ENCODE measurements around the gene SLC25A51. TPM values are rescaled to one million over a fixed set of nuclear protein-coding genes. Genes with fewer than 3 reads are reported as not detected.

Gene SLC25A51
- total and polyA plus RNA-seq, 2 experiments from 2014 or later, result 10.4 to 29.2 TPM

DNA sequence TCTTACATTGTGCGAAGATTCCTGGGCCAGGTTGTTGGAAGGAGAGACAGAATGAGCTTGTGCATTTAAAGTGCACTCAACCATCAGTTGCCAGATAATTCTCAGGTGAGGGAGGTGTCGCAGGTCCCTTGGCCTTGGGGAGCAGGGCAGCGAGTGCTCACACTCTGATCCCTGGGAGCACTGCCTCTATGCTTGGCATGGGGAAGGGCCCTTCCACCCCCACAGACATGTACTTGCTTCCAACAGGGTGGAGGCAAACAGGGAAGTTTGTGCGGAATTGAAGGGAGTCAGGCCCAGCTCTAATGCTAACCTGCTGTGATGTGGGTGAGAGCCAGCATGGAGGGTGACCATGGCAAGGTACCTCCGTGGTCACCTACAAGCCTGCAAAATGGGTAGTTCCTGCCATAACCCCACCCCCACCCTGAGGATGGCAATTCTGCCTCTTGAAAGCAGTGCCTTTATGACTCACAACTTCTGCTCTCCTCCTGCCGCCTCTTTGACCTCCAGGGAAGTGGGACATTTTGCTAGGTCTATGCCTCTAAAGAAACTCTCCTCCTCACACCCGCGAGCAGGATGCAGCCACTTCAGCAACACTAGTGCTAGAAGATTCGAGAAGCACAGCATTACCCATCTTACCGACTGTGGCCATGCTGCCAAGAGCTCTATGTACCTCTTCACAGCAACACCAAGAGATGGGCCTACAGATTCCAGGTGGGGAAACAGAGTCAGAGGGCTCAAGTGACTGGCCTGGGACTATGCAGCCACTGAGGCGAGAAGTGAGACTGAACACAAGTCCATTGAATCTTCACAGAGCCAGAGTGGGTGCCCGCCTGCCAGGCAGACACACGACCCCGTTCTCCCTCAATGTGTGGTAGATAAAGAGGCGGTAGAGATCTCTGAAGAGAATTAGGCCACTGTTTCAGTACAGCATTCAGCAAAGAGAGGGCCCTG, 22.1 kb upstream of the SLC25A51 start:
- H3K4me3 ChIP-seq, result no peak overlapping the region
- no peak overlapping the region for H2AFZ ChIP-seq
- no peaks in the 10 kb centered on the region for H4K20me1 ChIP-seq (ENCODE audit: insufficient read depth, poor library complexity, severe bottlenecking)
- peaks cover 17% of the 10 kb centered on the region for H3K79me2 ChIP-seq
- H3K9me3 ChIP-seq (ENCODE audit: low read depth), result no peaks in the 10 kb centered on the region
- H3K4me1 ChIP-seq (ENCODE audit: insufficient read depth), result peaks cover 2% of the 10 kb centered on the region
- no peak overlapping the region for H3K27ac ChIP-seq
- H3K27me3 ChIP-seq, result no peaks in the 10 kb centered on the region
- H3K4me2 ChIP-seq, result no peak overlapping the region
- no peak for DNase-seq (ENCODE audit: low spot score)
- WGBS (ENCODE audit: low lambda C conversion rate, missing lambda C conversion rate), result 94% methylated on average over 15 of the region's 15 CpGs
- H3K9me2 ChIP-seq (replicated peaks; ENCODE audit: insufficient read depth), result no peaks in the 10 kb centered on the region
- no peaks in the 10 kb centered on the region for H3K36me3 ChIP-seq (replicated peaks; ENCODE audit: insufficient read depth, low read depth)
- TF ChIP-seq EZH2 (IDR thresholded peaks at IDR 0.05; ENCODE audit: borderline replicate concordance) (no peak), EZH2phosphoT487 (IDR thresholded peaks at IDR 0.05; ENCODE audit: low read depth, severe bottlenecking, unreplicated experiment) (no peak)
- TF ChIP-seq, protein P1, sequence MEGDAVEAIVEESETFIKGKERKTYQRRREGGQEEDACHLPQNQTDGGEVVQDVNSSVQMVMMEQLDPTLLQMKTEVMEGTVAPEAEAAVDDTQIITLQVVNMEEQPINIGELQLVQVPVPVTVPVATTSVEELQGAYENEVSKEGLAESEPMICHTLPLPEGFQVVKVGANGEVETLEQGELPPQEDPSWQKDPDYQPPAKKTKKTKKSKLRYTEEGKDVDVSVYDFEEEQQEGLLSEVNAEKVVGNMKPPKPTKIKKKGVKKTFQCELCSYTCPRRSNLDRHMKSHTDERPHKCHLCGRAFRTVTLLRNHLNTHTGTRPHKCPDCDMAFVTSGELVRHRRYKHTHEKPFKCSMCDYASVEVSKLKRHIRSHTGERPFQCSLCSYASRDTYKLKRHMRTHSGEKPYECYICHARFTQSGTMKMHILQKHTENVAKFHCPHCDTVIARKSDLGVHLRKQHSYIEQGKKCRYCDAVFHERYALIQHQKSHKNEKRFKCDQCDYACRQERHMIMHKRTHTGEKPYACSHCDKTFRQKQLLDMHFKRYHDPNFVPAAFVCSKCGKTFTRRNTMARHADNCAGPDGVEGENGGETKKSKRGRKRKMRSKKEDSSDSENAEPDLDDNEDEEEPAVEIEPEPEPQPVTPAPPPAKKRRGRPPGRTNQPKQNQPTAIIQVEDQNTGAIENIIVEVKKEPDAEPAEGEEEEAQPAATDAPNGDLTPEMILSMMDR (IDR thresholded peaks at IDR 0.05; ENCODE audit: poor library complexity), result no peak

DNA sequence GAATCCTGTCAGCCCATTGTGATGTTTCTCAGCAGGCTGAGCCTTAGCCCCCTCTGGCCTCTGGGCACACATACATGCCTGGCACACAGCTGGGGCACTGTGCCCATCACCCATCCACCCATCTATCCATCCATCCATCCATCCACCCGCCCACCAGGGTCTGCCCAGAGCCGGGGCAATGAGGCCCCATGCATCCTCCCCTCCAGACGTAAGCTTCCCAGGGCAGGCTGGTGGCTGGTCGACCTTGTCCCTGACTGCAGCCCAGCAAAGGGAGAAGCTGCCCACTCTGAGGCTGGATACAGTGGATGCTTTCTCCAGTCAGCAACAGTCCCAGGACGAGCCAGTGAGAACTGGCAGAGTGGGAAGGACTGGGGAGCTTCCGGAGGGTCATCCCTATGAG, 21.1 kb upstream of the SLC25A51 start:
- H3K9me3 ChIP-seq (ENCODE audit: low read depth), result no peaks in the 10 kb centered on the region
- H3K36me3 ChIP-seq (replicated peaks; ENCODE audit: insufficient read depth, low read depth), result no peaks in the 10 kb centered on the region
- no peak for DNase-seq (ENCODE audit: low spot score)
- H3K27me3 ChIP-seq, result no peaks in the 10 kb centered on the region
- H3K79me2 ChIP-seq, result peaks cover 17% of the 10 kb centered on the region
- H4K20me1 ChIP-seq (ENCODE audit: insufficient read depth, poor library complexity, severe bottlenecking), result no peaks in the 10 kb centered on the region
- no peak for TF ChIP-seq EZH2 (IDR thresholded peaks at IDR 0.05; ENCODE audit: borderline replicate concordance)
- TF ChIP-seq, protein P1 (IDR thresholded peaks at IDR 0.05; ENCODE audit: poor library complexity), result no peak
- no peak for TF ChIP-seq EZH2phosphoT487 (IDR thresholded peaks at IDR 0.05; ENCODE audit: low read depth, severe bottlenecking, unreplicated experiment)
- 88% methylated on average over 6 of the region's 6 CpGs for WGBS (ENCODE audit: low lambda C conversion rate, missing lambda C conversion rate)
- H2AFZ ChIP-seq, result no peak overlapping the region
- H3K27ac ChIP-seq, result no peak overlapping the region
- H3K9me2 ChIP-seq (replicated peaks; ENCODE audit: insufficient read depth), result no peaks in the 10 kb centered on the region
- H3K4me1 ChIP-seq (ENCODE audit: insufficient read depth), result peaks cover 2% of the 10 kb centered on the region
- H3K4me2 ChIP-seq, result no peak overlapping the region
- H3K4me3 ChIP-seq, result no peak overlapping the region

DNA sequence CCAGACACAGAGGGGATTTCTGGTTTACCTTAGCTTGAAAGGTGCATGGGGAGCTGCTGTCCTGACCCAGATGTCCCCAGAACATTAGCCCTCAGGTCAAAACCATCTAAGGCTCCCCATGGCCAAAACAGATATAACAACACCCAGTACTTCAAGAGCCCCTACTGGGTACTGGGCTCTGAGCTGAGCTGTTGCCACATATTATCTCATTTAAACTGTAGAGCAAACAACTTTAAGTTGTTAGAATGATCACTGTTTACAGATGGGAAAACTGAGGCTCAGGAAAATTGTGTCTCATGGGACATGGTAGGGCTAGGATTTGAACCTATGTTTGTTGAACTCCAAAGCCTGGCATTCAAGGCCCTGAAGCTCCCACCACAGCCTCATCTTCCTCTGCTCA, 20.6 kb upstream of the SLC25A51 start:
- H3K27ac ChIP-seq, result no peak overlapping the region
- H3K27me3 ChIP-seq, result no peaks in the 10 kb centered on the region
- no peak overlapping the region for H3K4me3 ChIP-seq
- H3K36me3 ChIP-seq (replicated peaks; ENCODE audit: insufficient read depth, low read depth), result no peaks in the 10 kb centered on the region
- H4K20me1 ChIP-seq (ENCODE audit: insufficient read depth, poor library complexity, severe bottlenecking), result no peaks in the 10 kb centered on the region
- no peak overlapping the region for H3K4me2 ChIP-seq
- peaks cover 2% of the 10 kb centered on the region for H3K4me1 ChIP-seq (ENCODE audit: insufficient read depth)
- H3K79me2 ChIP-seq, result peaks cover 17% of the 10 kb centered on the region
- DNase-seq (ENCODE audit: low spot score), result no peak
- no peaks in the 10 kb centered on the region for H3K9me3 ChIP-seq (ENCODE audit: low read depth)
- TF ChIP-seq, protein P1 (IDR thresholded peaks at IDR 0.05; ENCODE audit: poor library complexity), result no peak
- TF ChIP-seq EZH2 (IDR thresholded peaks at IDR 0.05; ENCODE audit: borderline replicate concordance), result no peak
- TF ChIP-seq EZH2phosphoT487 (IDR thresholded peaks at IDR 0.05; ENCODE audit: low read depth, severe bottlenecking, unreplicated experiment), result no peak
- H3K9me2 ChIP-seq (replicated peaks; ENCODE audit: insufficient read depth), result no peaks in the 10 kb centered on the region
- no peak overlapping the region for H2AFZ ChIP-seq
